GM12878 (cell line): Measurements from ENCODE around the gene CFAP65. TPM values are rescaled to one million over a fixed set of nuclear protein-coding genes. Genes with fewer than 3 reads are reported as not detected.

ENCODE experiments used
- BMI1 ChIP-seq: fragments of 450-650 bp; IDR thresholded peaks from 2 replicates; pipeline ENCODE4 v1.6.1; 2016; ENCODE audit warnings: mild to moderate bottlenecking, moderate library complexity, borderline replicate concordance
- MLLT1 ChIP-seq: fragments of 450-650 bp; IDR thresholded peaks from 2 replicates; pipeline ENCODE4 v1.6.1; 2016; ENCODE audit warnings: mild to moderate bottlenecking
- MTA3 ChIP-seq: IDR thresholded peaks from 2 replicates; pipeline ENCODE4 v1.6.1; 2012; ENCODE audit warnings: low read length, inconsistent platforms, borderline replicate concordance
- SREBF2 ChIP-seq: IDR thresholded peaks from 2 replicates; pipeline ENCODE4 v1.6.1; 2012; ENCODE audit warnings: mild to moderate bottlenecking, low read length
- polyA plus RNA-seq, 11 experiments: library from polyadenylated mRNA; depleted of rRNA in 4 of 11; unstranded in 6 of 11; stranded (reverse) in 5 of 11; fragments of >200 nt; fragmentation: Nextera tagmentation in 4 of 11; fragmentation: Illumina TruSeq in 1 of 11; extraction: Ambion mirVana in 4 of 11; extraction: Trizol in 1 of 11; gene quantifications; 1 replicate in 1 of 11; 2 replicates in 10 of 11; pipeline versions ENCODE4 v1.2.1 to v1.2.3, GENCODE V29; 2011 to 2016; ENCODE audit warnings: inconsistent platforms in 2 of 11, missing spikeins in 2 of 11, low read depth in 1 of 11
- total RNA-seq, 4 experiments: library from RNA; depleted of rRNA in 3 of 4; stranded (reverse); fragments of >200 nt in 3 of 4; fragmentation: Illumina TruSeq in 1 of 4; extraction: Trizol in 1 of 4; gene quantifications; 2 replicates each; pipeline versions ENCODE4 v1.2.1 to v1.2.3, GENCODE V29; 2013 to 2021
- TF ChIP-seq, protein P1 (sequence below): IDR thresholded peaks from 2 replicates; pipeline ENCODE4 v1.6.1; 2012; ENCODE audit warnings: mild to moderate bottlenecking, low read depth, low read length
- TF ChIP-seq, protein P2 (sequence below): fragments of 450-650 bp; IDR thresholded peaks from 2 replicates; pipeline ENCODE4 v1.6.1; 2017; ENCODE audit warnings: mild to moderate bottlenecking

The CFAP65 gene
- total and polyA plus RNA-seq, 10 of the 15 experiments (the other 5 are each of a cell fraction or from before 2014, with no cell fraction given) = not detected

- TF ChIP-seq, protein P1, sequence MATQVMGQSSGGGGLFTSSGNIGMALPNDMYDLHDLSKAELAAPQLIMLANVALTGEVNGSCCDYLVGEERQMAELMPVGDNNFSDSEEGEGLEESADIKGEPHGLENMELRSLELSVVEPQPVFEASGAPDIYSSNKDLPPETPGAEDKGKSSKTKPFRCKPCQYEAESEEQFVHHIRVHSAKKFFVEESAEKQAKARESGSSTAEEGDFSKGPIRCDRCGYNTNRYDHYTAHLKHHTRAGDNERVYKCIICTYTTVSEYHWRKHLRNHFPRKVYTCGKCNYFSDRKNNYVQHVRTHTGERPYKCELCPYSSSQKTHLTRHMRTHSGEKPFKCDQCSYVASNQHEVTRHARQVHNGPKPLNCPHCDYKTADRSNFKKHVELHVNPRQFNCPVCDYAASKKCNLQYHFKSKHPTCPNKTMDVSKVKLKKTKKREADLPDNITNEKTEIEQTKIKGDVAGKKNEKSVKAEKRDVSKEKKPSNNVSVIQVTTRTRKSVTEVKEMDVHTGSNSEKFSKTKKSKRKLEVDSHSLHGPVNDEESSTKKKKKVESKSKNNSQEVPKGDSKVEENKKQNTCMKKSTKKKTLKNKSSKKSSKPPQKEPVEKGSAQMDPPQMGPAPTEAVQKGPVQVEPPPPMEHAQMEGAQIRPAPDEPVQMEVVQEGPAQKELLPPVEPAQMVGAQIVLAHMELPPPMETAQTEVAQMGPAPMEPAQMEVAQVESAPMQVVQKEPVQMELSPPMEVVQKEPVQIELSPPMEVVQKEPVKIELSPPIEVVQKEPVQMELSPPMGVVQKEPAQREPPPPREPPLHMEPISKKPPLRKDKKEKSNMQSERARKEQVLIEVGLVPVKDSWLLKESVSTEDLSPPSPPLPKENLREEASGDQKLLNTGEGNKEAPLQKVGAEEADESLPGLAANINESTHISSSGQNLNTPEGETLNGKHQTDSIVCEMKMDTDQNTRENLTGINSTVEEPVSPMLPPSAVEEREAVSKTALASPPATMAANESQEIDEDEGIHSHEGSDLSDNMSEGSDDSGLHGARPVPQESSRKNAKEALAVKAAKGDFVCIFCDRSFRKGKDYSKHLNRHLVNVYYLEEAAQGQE = no peak
- TF ChIP-seq MTA3 (no peak), SREBF2 (no peak), BMI1 (no peak), MLLT1 (no peak)
- TF ChIP-seq, protein P2, sequence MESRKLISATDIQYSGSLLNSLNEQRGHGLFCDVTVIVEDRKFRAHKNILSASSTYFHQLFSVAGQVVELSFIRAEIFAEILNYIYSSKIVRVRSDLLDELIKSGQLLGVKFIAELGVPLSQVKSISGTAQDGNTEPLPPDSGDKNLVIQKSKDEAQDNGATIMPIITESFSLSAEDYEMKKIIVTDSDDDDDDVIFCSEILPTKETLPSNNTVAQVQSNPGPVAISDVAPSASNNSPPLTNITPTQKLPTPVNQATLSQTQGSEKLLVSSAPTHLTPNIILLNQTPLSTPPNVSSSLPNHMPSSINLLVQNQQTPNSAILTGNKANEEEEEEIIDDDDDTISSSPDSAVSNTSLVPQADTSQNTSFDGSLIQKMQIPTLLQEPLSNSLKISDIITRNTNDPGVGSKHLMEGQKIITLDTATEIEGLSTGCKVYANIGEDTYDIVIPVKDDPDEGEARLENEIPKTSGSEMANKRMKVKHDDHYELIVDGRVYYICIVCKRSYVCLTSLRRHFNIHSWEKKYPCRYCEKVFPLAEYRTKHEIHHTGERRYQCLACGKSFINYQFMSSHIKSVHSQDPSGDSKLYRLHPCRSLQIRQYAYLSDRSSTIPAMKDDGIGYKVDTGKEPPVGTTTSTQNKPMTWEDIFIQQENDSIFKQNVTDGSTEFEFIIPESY = no peak
- TF ChIP-seq, all 136 proteins: peak for 0
Measured at GRCh38 chr2:218992196-218992595, 49.1 kb downstream of the CFAP65 start (continued).
